PFSK-1 (cell line): ENCODE measurements around the gene COQ8A.

Experiments used
- FOXP2 ChIP-seq: optimal IDR thresholded peaks from 2 replicates; pipeline ENCODE3; 2011; ENCODE audit warnings: borderline replicate concordance, control low read depth, inconsistent platforms; ENCODE audit not compliant: insufficient read depth; ENCODE audit errors: extremely low read length, extremely low read depth
- POLR2AphosphoS5 ChIP-seq: IDR thresholded peaks from 2 replicates; pipeline ENCODE4 v1.6.1; 2012; ENCODE audit warnings: low read depth, mild to moderate bottlenecking, control low read depth, low read length, moderate library complexity
- REST ChIP-seq, 2 experiments: IDR thresholded peaks; 2 replicates each; pipeline versions ENCODE4 v1.6.1 to v1.8.0; 2011 to 2012; ENCODE audit warnings: low read depth in 2 of 2, low read length in 2 of 2, control low read depth in 1 of 2, inconsistent platforms in 1 of 2, mild to moderate bottlenecking in 1 of 2, moderate library complexity in 1 of 2; ENCODE audit not compliant: insufficient read depth in 1 of 2
- SIN3A ChIP-seq: IDR thresholded peaks from 2 replicates; pipeline ENCODE4 v1.6.1; 2012; ENCODE audit warnings: mild to moderate bottlenecking, low read length, moderate library complexity, borderline replicate concordance; ENCODE audit not compliant: insufficient read depth
- TAF1 ChIP-seq: IDR thresholded peaks from 2 replicates; pipeline ENCODE4 v1.6.1; 2012; ENCODE audit warnings: low read length, control low read depth, borderline replicate concordance; ENCODE audit not compliant: insufficient read depth

COQ8A gene

GRCh38 chr1:227009937-227010336 is 69.8 kb downstream of the COQ8A start:
- TF ChIP-seq TAF1 (no peak), SIN3A (no peak), REST (IDR thresholded peaks at IDR 0.05; ENCODE audit: insufficient read depth in 1 of 2, low read depth in 2 of 2, low read length in 2 of 2) (no peak), POLR2AphosphoS5 (no peak), FOXP2 (no peak)

GRCh38 chr1:227010645-227011044 is 70.6 kb downstream of the COQ8A start:
- no peak for TF ChIP-seq REST (IDR thresholded peaks at IDR 0.05; ENCODE audit: insufficient read depth in 1 of 2, low read depth in 2 of 2, low read length in 2 of 2)
- TF ChIP-seq SIN3A, result no peak
- no peak for TF ChIP-seq FOXP2
- TF ChIP-seq TAF1, result no peak
- no peak for TF ChIP-seq POLR2AphosphoS5

GRCh38 chr1:227016990-227017389 is 76.9 kb downstream of the COQ8A start:
- TF ChIP-seq TAF1 (no peak), REST (IDR thresholded peaks at IDR 0.05; ENCODE audit: insufficient read depth in 1 of 2, low read depth in 2 of 2, low read length in 2 of 2) (no peak)

GRCh38 chr1:227032396-227032795 is 92.3 kb downstream of the COQ8A start:
- TF ChIP-seq TAF1, result no peak

GRCh38 chr1:227033880-227034279 is 93.8 kb downstream of the COQ8A start:
- TF ChIP-seq REST (IDR thresholded peaks at IDR 0.05; ENCODE audit: insufficient read depth in 1 of 2, low read depth in 2 of 2, low read length in 2 of 2) (no peak), TAF1 (no peak)

- TF ChIP-seq POLR2AphosphoS5, result no peak
- TF ChIP-seq REST (IDR thresholded peaks at IDR 0.05; ENCODE audit: insufficient read depth in 1 of 2, low read depth in 2 of 2, low read length in 2 of 2), result no peak
- no peak for TF ChIP-seq SIN3A
- TF ChIP-seq FOXP2, result no peak
- no peak for TF ChIP-seq TAF1
These were observed 95.2 kb downstream of the COQ8A start for GRCh38 chr1:227035316-227035715.
